Sigmoid colon (tissue), 7 donors: Measurements from ENCODE around the gene CACNG3. TPM values are rescaled to one million over a fixed set of nuclear protein-coding genes. Genes with fewer than 3 reads are reported as not detected.

Experiments used
- DNase-seq: peaks from one replicate; pipeline ENCODE4 v3.0.0-alpha.2; 2019
- H3K27ac ChIP-seq, 4 donors: fragments of 200-600 bp; sonication (generic); one replicate each; pipeline ENCODE4 v1.5.1; 2016 to 2019; ENCODE audit warnings: mild to moderate bottlenecking in 1 of 4
- H3K27me3 ChIP-seq, 3 donors: fragments of 200-600 bp; sonication (generic); one replicate each; pipeline ENCODE4 v1.5.1; 2019; ENCODE audit warnings: mild to moderate bottlenecking in 1 of 3
- H3K36me3 ChIP-seq, 4 donors: fragments of 200-600 bp; sonication (generic); one replicate each; pipeline ENCODE4 v1.5.1; 2016 to 2019
- H3K4me1 ChIP-seq, 4 donors: fragments of 200-600 bp; sonication (generic); one replicate each; pipeline ENCODE4 v1.5.1; 2017 to 2019
- H3K4me3 ChIP-seq, 4 donors: fragments of 200-600 bp; sonication (generic); one replicate each; pipeline ENCODE4 v1.5.1; 2017 to 2019; ENCODE audit warnings: mild to moderate bottlenecking in 2 of 4, moderate library complexity in 1 of 4
- H3K9me3 ChIP-seq, 4 donors: fragments of 200-600 bp in 3 of 4; sonication (generic) in 3 of 4; one replicate each; pipeline versions ENCODE4 v1.5.1 to v1.6.1; 2013 to 2019
- CTCF ChIP-seq, 4 experiments: fragments of 450-650 bp in 3 of 4; fragments of 200-600 bp in 1 of 4; IDR thresholded peaks; one replicate each; pipeline ENCODE4 v1.5.1; 2016 to 2019; ENCODE audit warnings: antibody characterized with exemption in 4 of 4, mild to moderate bottlenecking in 3 of 4, moderate library complexity in 2 of 4
- EP300 ChIP-seq, 4 donors: sonication (generic); formaldehyde crosslinking; IDR thresholded peaks; one replicate each; pipeline ENCODE4 v1.6.1; 2017; ENCODE audit warnings: antibody characterized with exemption in 4 of 4
- POLR2A ChIP-seq, 2 donors: fragments of 450-650 bp; IDR thresholded peaks; one replicate each; pipeline ENCODE4 v1.6.1; 2016; ENCODE audit warnings: antibody characterized with exemption in 2 of 2, mild to moderate bottlenecking in 2 of 2, moderate library complexity in 2 of 2
- POLR2AphosphoS5 ChIP-seq, 4 donors: sonication (generic); formaldehyde crosslinking; IDR thresholded peaks; one replicate each; pipeline ENCODE4 v1.6.1; 2017; ENCODE audit warnings: antibody characterized with exemption in 4 of 4
- WGBS, 2 donors: extraction: QIAGEN DNeasy Blood & Tissue Kit; methylation state at CpG; one replicate each; pipeline ENCODE4 v1.1.7; 2013; 5-methylcytosine and 5-hydroxymethylcytosine counted together
- intact Hi-C: fragments of 100-400 bp; cut with DNase I; formaldehyde crosslinking; loops from one replicate; pipeline ENCODE4 v1.15.1; 2023
- polyA plus RNA-seq, 3 donors: library from polyadenylated mRNA; stranded (reverse); fragments of 200-250 nt; gene quantifications; one replicate each; pipeline ENCODE4 v1.2.3, GENCODE V29; 2013
- total RNA-seq, 4 donors: library from RNA; depleted of rRNA; stranded (reverse); fragments of >200 nt; gene quantifications; one replicate each; pipeline ENCODE4 v1.1.0, GENCODE V29; 2016
- donor health status: healthy with polysubstance abuse.
- donor health status: Bipolar disorder and iron deficiency.
- donor health status: healthy.

CACNG3 gene
- total and polyA plus RNA-seq, 7 donors: not detected

GRCh38 chr16:24367186-24367710, 111.1 kb downstream of the CACNG3 start:
- no peak for TF ChIP-seq EP300 (IDR thresholded peaks at IDR 0.05)
- no peak for TF ChIP-seq CTCF (IDR thresholded peaks at IDR 0.05)
- TF ChIP-seq POLR2A (IDR thresholded peaks at IDR 0.05): no peak
- TF ChIP-seq POLR2AphosphoS5 (IDR thresholded peaks at IDR 0.05): no peak
- no peak for DNase-seq
- Histone ChIP-seq H3K36me3 (no peaks in the 10 kb centered on the region), H3K4me3 (no peak overlapping the region), H3K9me3 (no peaks in the 10 kb centered on the region), H3K27ac (no peak overlapping the region), H3K4me1 (peaks cover 0 to 7% (median 3%) of the 10 kb centered on the region in 4 donors), H3K27me3 (no peaks in the 10 kb centered on the region)
- 78 to 79% methylated on average over 5 of the region's 5 CpGs for WGBS, 2 donors
- intact Hi-C loops: no loop called here

- H3K9me3 ChIP-seq: peaks cover 0 to under 1% (median 0%) of the 10 kb centered on the region in 4 donors
- no peak overlapping the region for H3K27ac ChIP-seq
- H3K4me3 ChIP-seq: no peak overlapping the region
- no peaks in the 10 kb centered on the region for H3K4me1 ChIP-seq
- H3K36me3 ChIP-seq: no peaks in the 10 kb centered on the region
- intact Hi-C loops: no loop called here
- no peaks in the 10 kb centered on the region for H3K27me3 ChIP-seq
- DNase-seq: no peak
- WGBS, 2 donors: 87 to 93% methylated on average over 5 of the region's 5 CpGs
- no peak for TF ChIP-seq POLR2A (IDR thresholded peaks at IDR 0.05)
- no peak for TF ChIP-seq EP300 (IDR thresholded peaks at IDR 0.05)
- TF ChIP-seq POLR2AphosphoS5 (IDR thresholded peaks at IDR 0.05): no peak
- no peak for TF ChIP-seq CTCF (IDR thresholded peaks at IDR 0.05)
These were observed 116.7 kb downstream of the CACNG3 start for GRCh38 chr16:24372824-24373223.

DNA sequence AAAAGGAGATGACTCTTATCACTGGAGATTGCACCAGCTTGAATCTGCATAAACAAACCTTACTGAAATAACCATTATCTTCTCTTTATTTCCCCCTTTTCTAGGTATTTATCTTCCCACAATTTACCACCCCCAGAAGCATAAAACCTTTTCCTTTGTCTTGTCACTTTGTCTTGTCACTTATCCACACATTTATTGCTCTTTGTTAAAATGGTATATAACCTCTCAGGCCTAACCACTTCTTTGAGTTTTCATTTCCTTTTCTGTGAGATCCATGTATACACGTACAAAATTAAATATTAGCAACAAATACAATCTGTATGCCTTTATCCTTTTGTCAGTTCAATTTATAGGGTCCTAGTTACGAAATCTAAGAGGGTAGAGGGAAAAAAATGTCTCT, 122.9 kb downstream of the CACNG3 start:
- WGBS, 2 donors: 4 to 14% methylated on average over 2 of the region's 2 CpGs
- Histone ChIP-seq H3K4me3 (no peak overlapping the region), H3K4me1 (no peaks in the 10 kb centered on the region), H3K27me3 (no peaks in the 10 kb centered on the region), H3K36me3 (no peaks in the 10 kb centered on the region), H3K9me3 (peaks cover 3 to 23% (median 8%) of the 10 kb centered on the region in 4 donors), H3K27ac (no peak overlapping the region)
- no peak for DNase-seq
- TF ChIP-seq EP300 (IDR thresholded peaks at IDR 0.05): no peak
- intact Hi-C loops: no loop called here

DNA sequence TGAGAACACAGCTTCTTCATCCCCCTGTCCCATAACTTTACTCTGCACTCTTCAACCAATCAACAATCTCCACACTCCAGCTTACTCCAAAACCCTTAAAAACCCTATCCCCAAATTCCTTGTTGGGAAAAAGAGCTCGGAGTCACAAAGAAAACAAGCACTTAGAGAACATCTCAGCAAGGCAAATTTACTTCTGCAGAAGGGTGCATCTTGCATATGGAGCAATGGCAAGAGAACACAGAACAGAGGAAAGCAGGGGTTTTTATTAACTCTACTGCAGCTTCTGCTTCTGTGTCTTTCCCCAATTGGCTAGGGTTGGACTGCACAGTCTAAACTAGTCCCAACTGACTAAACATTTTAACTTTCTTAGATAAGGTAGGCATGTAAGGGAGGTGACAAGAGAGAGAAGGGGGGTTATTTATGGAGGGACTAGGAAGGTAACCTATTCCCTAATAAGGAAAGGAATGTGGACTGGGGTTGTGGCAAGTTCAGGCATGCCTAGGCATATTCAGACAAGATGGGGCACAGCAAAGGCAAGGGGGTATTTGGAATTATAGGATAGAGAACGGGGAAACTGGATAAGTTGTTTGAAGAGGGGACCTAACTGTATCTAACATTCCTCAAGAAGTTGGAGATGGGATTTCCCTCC, 125.5 kb downstream of the CACNG3 start:
- H3K4me1 ChIP-seq: no peaks in the 10 kb centered on the region
- no peaks in the 10 kb centered on the region for H3K27me3 ChIP-seq
- no peak overlapping the region for H3K4me3 ChIP-seq
- no peaks in the 10 kb centered on the region for H3K36me3 ChIP-seq
- DNase-seq: no peak
- WGBS, 2 donors: 63 to 67% methylated on average over 2 of the region's 2 CpGs
- peaks cover 3 to 23% (median 8%) of the 10 kb centered on the region in 4 donors for H3K9me3 ChIP-seq
- H3K27ac ChIP-seq: no peak overlapping the region
- intact Hi-C loops: no loop called here
- TF ChIP-seq POLR2AphosphoS5 (IDR thresholded peaks at IDR 0.05) (no peak), POLR2A (IDR thresholded peaks at IDR 0.05) (no peak), EP300 (IDR thresholded peaks at IDR 0.05) (no peak)

- no peaks in the 10 kb centered on the region for H3K36me3 ChIP-seq
- H3K9me3 ChIP-seq: peaks cover 3 to 22% (median 8%) of the 10 kb centered on the region in 4 donors
- 24% methylated on average over 5 of the region's 5 CpGs for WGBS, 2 donors
- no peak overlapping the region for H3K27ac ChIP-seq
- DNase-seq: no peak
- H3K4me1 ChIP-seq: no peaks in the 10 kb centered on the region
- H3K27me3 ChIP-seq: no peaks in the 10 kb centered on the region
- TF ChIP-seq POLR2AphosphoS5 (IDR thresholded peaks at IDR 0.05) (no peak), CTCF (IDR thresholded peaks at IDR 0.05) (no peak), EP300 (IDR thresholded peaks at IDR 0.05) (no peak)
- intact Hi-C loops: no loop called here
- no peak overlapping the region for H3K4me3 ChIP-seq
These were observed 126.8 kb downstream of the CACNG3 start for GRCh38 chr16:24382762-24383407.
